Kidney (tissue), 14 donors: ENCODE results near the gene GFOD1. TPM values are rescaled to one million over a fixed set of nuclear protein-coding genes. Genes with fewer than 3 reads are reported as not detected.

ENCODE experiments used
- DNase-seq, 5 donors: peaks; one replicate each; pipeline ENCODE4 v3.0.0-alpha.2; 2013 to 2020
- FAIRE-seq: peaks from 2 replicates; lab custom pipeline; 2012; peaks lifted over from hg19 to GRCh38; lab: Jason Lieb, UNC
- H3K27ac ChIP-seq, 2 donors: one replicate each; pipeline ENCODE4 v1.7.0; 2013; ENCODE audit warnings: low read depth in 2 of 2, low read length in 2 of 2, inconsistent platforms in 1 of 2
- H3K27me3 ChIP-seq: one replicate; pipeline ENCODE4 v1.7.1; 2013; ENCODE audit warnings: low read length, inconsistent platforms; ENCODE audit not compliant: control insufficient read depth, insufficient read depth
- H3K36me3 ChIP-seq, 3 donors: one replicate each; pipeline versions ENCODE4 v1.7.0 to v1.7.1; 2013; ENCODE audit warnings: low read length in 3 of 3, control low read depth in 1 of 3, inconsistent platforms in 1 of 3; ENCODE audit not compliant: insufficient read depth in 3 of 3, control insufficient read depth in 2 of 3
- H3K4me1 ChIP-seq, 3 donors: one replicate each; pipeline versions ENCODE4 v1.7.0 to v1.7.1; 2013; ENCODE audit warnings: low read length in 3 of 3, inconsistent platforms in 1 of 3, low read depth in 1 of 3; ENCODE audit not compliant: control insufficient read depth in 2 of 3, insufficient read depth in 2 of 3
- H3K4me3 ChIP-seq, 3 donors: one replicate each; pipeline versions ENCODE4 v1.7.0 to v1.8.1; 2013; ENCODE audit warnings: low read length in 3 of 3, control low read depth in 1 of 3, inconsistent platforms in 1 of 3
- H3K9ac ChIP-seq, 3 donors: one replicate each; pipeline versions ENCODE4 v1.7.0 to v1.7.1; 2013; ENCODE audit warnings: low read length in 3 of 3, control low read depth in 1 of 3, inconsistent platforms in 1 of 3
- H3K9me3 ChIP-seq, 3 donors: one replicate each; pipeline versions ENCODE4 v1.7.0 to v1.7.1; 2013; ENCODE audit warnings: low read length in 3 of 3, control low read depth in 1 of 3, inconsistent platforms in 1 of 3; ENCODE audit not compliant: control insufficient read depth in 2 of 3, insufficient read depth in 1 of 3
- intact Hi-C: fragments of 100-400 bp; cut with DNase I; formaldehyde crosslinking; loops from one replicate; pipeline ENCODE4 v1.11.1; 2022
- polyA plus RNA-seq: library from polyadenylated mRNA; stranded (reverse); fragments of 350-450 nt; fragmentation: Illumina TruSeq; extraction: RNeasy Lipid Tissue Mini Kit (QIAGEN cat#74804); gene quantifications from one replicate; pipeline ENCODE4 v1.2.3, GENCODE V29; 2014; ENCODE audit warnings: low read depth, low replicate concordance; ENCODE audit not compliant: insufficient read depth
- total RNA-seq: library from RNA; stranded (reverse); fragmentation: NEBNext Ultra II Directional; extraction: Animal tissue kit (Norgen Biotek cat#: 25700); gene quantifications from one replicate; pipeline ENCODE4 v1.2.1, GENCODE V29; 2021
- TF ChIP-seq, protein P1 (sequence below): IDR thresholded peaks from 3 replicates; pipeline ENCODE4 v1.5.1; 2012; ENCODE audit warnings: mild to moderate bottlenecking, moderate library complexity, borderline replicate concordance; ENCODE audit not compliant: insufficient read depth; ENCODE audit errors: extremely low read depth
- donor health status: control.
- donor health status: control.
- donor health status: control.
- donor health status: control.
- donor health status: control.
- donor health status: DM: yes; HTN: yes; CAD: no.
- donor health status: Normal renal cell carcinoma (clear cell type).

GFOD1 gene
- total and polyA plus RNA-seq, 2 donors from 2014 or later, result 2.1 to 14.6 TPM

DNA sequence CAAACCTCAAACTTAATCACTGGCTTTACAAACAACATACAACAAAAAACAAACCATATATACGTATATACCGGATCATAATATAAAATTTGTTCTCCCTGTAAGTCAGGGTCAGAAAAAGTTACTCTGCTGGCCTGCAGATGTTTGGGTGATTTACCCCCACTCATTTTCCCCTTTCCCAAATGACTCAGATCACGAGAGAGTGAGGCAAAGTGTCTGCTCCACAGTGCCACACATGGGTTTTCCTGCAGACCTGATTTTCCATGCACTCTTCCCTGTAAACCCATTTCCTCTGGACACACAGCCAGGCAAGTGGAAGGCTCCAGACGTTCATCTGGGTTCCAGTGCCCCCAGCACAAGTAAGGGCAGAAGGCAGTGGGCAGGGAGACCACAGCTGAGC, 23.5 kb downstream of the GFOD1 start:
- H3K27me3 ChIP-seq, result no peaks in the 10 kb centered on the region
- no peaks in the 10 kb centered on the region for H3K36me3 ChIP-seq
- FAIRE-seq (no peak), DNase-seq (no peak)
- peaks cover 0 to 3% (median 2%) of the 10 kb centered on the region in 3 donors for H3K4me1 ChIP-seq
- no peak overlapping the region for H3K4me3 ChIP-seq
- H3K27ac ChIP-seq, result no peak overlapping the region
- no peak overlapping the region for H3K9ac ChIP-seq
- H3K9me3 ChIP-seq, result no peaks in the 10 kb centered on the region
- TF ChIP-seq, protein P1, sequence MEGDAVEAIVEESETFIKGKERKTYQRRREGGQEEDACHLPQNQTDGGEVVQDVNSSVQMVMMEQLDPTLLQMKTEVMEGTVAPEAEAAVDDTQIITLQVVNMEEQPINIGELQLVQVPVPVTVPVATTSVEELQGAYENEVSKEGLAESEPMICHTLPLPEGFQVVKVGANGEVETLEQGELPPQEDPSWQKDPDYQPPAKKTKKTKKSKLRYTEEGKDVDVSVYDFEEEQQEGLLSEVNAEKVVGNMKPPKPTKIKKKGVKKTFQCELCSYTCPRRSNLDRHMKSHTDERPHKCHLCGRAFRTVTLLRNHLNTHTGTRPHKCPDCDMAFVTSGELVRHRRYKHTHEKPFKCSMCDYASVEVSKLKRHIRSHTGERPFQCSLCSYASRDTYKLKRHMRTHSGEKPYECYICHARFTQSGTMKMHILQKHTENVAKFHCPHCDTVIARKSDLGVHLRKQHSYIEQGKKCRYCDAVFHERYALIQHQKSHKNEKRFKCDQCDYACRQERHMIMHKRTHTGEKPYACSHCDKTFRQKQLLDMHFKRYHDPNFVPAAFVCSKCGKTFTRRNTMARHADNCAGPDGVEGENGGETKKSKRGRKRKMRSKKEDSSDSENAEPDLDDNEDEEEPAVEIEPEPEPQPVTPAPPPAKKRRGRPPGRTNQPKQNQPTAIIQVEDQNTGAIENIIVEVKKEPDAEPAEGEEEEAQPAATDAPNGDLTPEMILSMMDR, result no peak
- intact Hi-C loops, result no loop called here

DNA sequence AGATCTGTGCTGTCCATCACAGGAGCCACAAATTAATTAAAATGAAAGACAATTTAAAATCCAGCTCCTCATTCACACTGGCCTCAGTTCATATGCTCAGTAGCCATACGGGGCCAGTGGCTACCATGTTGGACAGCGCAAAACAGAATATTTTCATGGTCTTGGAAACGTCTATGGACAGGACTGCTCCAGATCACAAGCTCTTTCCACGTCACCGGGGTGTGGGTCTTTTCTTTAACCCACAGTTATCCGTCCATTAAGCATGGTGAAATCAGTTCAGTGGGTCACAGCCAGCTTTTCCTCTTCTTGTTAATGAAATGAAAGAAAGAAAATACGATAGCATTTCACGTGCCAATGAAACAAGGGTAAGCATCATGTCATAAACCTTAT, 24.1 kb downstream of the GFOD1 start:
- DNase-seq, result no peak
- H3K4me3 ChIP-seq, result no peak overlapping the region
- FAIRE-seq, result no peak
- H3K9me3 ChIP-seq, result no peaks in the 10 kb centered on the region
- H3K27ac ChIP-seq, result no peak overlapping the region
- peaks cover 0 to 3% (median 2%) of the 10 kb centered on the region in 3 donors for H3K4me1 ChIP-seq
- intact Hi-C loops, result no loop called here
- H3K9ac ChIP-seq, result no peak overlapping the region
- TF ChIP-seq, protein P1, result no peak
- no peaks in the 10 kb centered on the region for H3K27me3 ChIP-seq
- no peaks in the 10 kb centered on the region for H3K36me3 ChIP-seq

- Histone ChIP-seq H3K4me3 (no peak overlapping the region), H3K36me3 (no peaks in the 10 kb centered on the region), H3K27me3 (no peaks in the 10 kb centered on the region), H3K27ac (no peak overlapping the region), H3K9ac (no peak overlapping the region), H3K4me1 (peaks cover 0 to 3% (median 2%) of the 10 kb centered on the region in 3 donors), H3K9me3 (no peaks in the 10 kb centered on the region)
- TF ChIP-seq, protein P1, result no peak
- intact Hi-C loops, result no loop called here
- FAIRE-seq (no peak), DNase-seq (peak in 3 of 5 donors; percentile 26 to 47 (median 41))
These were observed 24.7 kb downstream of the GFOD1 start for GRCh38 chr6:13462458-13463327.
